HG03103 (cell line): ENCODE results near the gene SLC22A1.
"Not testable (repeated sequence)": the region's sequence is repeated elsewhere in the genome, so short reads cannot be mapped to it uniquely, and the experiment has no call there.

Experiments used
- ATAC-seq: cut with Tn5 transposase; IDR thresholded peaks from one replicate; pipeline ENCODE4 v1.9.1; 2021; ENCODE audit warnings: low read depth; ENCODE audit not compliant: unreplicated experiment

The SLC22A1 gene

DNA sequence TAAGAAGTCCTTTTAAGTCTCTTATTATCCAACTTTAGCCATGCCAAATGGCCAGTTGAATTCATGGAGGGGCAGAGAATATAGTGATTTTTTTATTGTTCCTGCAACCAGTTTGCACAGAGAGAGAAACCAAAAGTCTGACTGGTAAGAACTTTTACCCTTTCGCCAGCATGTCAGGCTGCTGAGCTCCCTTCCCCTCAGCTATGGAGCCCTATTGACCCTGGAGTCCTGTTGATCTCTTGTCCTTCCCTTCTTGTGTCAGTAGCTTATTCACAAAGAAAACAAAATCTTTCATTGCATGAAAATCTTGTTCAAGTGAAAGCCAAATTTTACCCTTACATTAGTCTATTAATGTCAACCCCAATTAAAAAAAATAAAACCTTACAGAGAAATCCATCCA is 1.5 kb upstream of the SLC22A1 start:
- no peak for ATAC-seq

DNA sequence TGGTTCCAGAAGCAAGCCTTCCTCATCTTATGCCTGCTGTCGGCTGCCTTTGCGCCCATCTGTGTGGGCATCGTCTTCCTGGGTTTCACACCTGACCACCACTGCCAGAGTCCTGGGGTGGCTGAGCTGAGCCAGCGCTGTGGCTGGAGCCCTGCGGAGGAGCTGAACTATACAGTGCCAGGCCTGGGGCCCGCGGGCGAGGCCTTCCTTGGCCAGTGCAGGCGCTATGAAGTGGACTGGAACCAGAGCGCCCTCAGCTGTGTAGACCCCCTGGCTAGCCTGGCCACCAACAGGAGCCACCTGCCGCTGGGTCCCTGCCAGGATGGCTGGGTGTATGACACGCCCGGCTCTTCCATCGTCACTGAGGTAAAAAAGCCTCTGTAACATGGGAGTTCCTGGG is 366 bp downstream of the SLC22A1 start:
- ATAC-seq: no peak

DNA sequence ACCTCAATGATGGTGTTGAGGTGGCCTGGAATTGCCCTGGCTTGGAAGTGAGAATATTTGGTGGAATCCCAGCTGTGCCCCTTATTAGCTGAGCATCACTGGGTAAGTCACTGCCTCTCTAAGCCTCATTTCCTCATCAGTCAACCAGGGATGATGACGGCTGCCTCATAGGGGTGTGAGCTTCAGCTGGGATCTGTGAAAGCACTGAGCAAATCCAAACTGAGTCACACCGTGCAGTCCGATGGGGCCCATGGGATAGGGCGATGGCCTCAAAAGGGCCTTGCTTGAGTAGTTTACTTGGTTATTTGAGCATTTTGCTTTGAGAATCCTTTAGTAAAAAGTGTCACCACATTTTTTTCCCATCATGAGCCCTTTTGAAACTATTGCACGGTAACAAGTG is 1.1 kb downstream of the SLC22A1 start:
- ATAC-seq: no peak

DNA sequence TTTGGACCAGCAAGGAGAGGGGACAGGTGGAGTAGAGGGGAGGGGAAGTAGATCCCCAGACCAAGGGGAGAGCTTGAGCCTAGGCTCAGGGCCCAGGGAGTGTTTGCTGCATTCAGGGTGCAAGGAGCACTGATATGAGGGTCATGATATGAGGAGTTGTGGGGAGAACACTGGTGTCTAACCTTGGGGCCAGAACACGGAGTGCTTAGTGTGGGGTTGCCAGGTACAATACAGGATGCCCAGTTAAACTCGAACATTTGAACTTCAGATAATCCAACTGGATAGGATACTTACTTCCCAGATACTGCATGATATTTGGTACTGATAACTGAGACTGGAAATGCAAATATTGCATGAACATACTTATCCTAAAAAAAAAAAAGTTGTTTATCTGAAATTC is 2.4 kb downstream of the SLC22A1 start:
- no peak for ATAC-seq

DNA sequence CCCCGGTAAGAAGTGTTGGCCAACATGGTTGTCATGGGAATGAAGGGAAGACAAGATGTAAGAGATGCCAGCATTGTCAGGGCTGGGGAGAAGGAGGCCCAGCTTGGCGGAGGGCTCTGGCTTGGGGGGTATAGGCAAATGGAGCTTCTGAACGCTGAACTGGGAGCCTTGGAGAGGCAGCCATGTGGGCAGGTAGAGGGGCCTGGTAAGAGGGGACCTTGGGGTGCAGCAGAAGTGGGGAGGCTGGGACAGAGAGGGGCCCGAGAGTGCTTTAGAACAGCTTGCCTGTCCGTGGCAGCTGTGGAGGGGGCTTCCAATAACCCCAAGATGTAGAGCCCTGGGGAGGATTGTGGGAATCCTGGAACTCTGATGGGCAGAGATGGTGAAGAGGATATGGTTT is 3.0 kb downstream of the SLC22A1 start:
- ATAC-seq: no peak

DNA sequence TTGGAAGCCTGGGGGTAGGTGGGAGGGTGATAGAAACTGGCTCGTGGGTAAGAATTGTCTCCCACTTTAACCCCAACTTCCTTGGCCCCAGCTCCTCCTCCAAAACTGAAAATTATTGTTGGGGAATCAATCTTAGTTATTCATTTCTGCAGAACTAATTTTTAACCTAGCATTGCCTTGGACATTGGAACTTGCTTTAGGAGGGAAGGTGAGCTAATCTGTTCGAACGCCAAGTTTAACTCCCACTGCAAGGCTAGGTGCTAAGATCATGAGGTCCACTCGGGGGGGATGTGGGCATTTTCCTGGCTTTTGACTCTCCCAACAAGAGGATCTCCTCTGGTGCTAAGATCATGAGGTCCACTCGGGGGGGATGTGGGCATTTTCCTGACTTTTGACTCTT is 3.5 kb downstream of the SLC22A1 start:
- not testable (repeated sequence) for ATAC-seq

DNA sequence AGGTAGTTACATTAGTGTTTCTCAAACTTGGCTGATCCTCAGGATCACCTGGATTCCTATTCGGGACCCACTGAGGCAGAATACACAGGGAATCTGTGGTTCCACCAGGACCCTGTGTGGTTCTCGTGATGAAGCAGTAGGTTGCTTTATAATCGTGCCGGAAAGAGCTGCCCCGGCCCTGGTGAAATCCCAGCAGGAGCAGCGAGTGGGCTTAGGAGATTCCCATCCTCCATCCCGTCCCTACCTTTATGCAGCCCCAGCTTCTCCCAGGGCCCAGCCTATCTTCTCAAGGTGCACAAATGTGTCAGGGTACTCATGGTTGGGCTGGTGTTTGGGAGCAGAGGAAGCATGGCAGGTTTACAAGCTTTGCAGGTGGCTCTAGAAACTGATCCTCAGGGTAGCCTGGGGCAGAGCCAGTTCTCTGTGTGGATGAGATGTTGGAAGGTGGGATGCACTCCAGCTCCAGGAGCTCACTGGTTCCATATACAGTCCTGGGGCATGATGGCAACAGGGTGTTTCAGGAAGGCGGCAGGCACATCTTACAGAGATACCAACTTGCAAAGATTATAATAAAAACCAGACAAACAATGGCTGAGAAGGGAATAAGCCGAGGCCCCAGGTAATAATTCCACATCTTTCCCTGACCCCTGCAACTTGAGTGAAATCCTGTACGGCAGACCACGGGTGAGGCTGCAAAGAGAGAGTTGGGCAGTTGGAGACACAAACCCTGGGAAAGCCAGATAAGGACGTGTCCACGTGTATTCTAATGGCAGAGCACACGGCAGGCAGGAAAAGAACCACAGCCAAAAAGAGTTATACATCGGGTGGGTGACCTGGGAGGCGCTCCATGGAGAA is 5.9 kb downstream of the SLC22A1 start:
- ATAC-seq: no peak

DNA sequence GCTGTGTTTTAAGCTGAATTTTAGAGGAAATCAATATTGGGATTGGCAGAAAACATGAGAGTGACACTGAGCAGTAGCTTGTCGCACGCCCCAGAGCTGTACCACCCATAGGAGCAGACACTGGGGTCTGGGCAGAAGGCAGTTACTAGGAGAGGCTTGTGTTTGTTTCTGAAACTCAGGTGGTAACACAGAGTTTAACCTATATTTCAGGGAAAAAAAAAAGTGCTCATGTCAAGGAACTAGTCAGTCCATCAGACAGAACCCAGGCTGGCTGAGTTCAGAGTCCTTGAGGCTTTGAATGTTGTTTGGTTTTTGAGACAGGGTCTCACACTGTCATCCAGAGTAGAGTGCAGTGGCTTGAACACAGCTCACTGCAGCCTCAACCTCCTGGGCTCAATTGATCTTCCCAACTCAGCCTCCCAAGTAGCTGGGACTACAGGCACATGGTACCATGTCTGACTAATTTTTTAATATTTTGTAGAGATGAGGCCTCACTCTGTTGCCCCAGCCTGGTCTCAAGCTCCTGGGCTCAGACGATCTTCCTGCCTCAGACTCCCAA is 6.6 kb downstream of the SLC22A1 start:
- no peak for ATAC-seq

DNA sequence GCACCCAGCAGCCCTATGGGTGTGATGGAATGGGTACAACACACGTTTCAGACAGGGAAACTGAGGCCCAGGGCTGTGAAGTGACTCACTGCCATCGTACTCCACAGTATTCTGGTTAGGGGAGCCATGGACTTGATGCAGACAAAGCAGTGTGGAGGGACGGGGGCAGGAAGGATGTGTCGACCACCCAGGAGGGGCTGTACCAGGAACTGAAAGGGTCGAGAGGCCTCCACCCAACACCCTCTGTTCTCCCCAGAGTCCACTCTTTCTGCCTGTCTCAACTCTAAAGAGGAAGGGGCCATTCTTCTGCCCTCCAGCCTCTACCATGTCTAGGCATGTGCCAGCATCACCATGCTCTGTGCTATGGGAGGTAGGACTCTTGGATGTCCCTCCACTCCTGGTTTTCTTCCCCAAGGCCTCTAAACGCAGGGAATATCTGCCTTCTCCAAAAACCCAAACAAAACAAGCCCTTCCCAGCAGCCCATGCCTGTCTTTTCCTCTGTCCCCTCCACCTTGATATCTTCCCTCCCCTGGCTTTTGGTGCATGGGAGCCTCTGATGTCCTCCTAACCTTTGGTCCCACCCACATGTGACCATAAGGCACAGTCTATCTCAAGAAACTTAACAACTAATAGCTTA is 7.4 kb downstream of the SLC22A1 start:
- ATAC-seq: no peak

DNA sequence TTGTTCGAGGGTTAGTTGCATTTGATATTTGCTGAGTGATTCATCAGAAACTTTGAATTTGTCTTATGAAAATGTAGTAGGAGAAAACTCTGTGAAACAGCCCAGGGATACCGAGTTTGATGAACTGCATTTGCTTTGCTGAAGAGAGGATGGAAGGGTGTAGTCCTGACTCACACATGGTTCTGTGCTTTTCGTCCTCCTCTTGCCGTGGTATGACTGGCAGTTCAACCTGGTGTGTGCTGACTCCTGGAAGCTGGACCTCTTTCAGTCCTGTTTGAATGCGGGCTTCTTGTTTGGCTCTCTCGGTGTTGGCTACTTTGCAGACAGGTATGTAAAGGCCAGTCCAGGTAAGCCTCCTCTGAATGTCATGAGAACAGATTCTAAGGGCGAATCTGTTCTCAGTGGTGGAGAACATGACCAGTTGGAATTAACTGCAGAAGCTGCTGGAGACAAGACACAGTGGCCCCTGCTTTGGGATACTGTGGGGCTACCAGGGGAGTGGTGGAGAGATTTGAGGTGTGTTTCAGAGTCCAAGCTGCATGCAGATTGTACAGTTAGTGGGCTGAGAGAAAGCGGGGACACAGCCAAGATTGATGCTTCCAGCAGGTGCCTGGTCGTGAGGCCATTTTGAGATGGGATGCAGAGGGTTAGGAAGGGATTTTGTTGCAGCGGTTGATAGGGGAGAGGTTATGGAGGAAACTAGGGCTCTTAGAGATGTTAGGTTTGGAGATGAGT is 8.4 kb downstream of the SLC22A1 start:
- no peak for ATAC-seq

DNA sequence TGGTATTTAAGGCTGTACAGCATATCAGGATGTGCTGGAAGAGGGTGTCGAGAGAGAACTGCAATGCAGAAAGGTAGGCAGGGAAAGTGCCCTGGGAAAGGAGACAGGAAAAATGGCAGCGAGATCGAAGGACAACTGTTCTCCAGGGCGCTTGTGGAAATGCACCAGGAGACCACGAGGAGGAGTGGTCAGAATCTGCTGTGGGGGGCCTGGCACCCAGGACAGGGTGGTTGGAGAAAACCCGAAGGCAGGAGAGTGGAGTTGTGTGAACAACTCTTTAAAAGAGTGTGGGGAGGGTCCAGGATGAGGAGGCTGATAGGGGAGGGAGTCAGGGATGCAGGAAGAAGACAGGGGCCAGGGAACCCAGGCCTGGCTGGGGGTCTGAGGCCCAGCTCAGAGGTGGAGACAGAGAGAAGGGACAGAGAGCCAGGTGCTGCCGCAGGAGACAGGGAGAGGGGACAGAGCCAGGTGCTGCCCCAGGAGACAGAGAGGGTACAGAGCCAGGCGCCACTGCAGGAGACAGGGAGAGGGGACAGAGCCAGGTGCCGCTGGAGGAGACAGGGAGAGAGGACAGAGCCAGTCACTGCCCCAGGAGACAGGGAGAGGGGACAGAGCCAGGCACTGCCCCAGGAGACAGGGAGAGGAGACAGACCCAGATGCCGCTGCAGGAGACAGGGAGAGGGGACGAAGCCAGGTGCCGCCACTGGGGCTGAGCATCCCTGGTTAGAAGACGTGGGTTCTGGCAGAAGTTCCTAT is 9.3 kb downstream of the SLC22A1 start:
- ATAC-seq: no peak

DNA sequence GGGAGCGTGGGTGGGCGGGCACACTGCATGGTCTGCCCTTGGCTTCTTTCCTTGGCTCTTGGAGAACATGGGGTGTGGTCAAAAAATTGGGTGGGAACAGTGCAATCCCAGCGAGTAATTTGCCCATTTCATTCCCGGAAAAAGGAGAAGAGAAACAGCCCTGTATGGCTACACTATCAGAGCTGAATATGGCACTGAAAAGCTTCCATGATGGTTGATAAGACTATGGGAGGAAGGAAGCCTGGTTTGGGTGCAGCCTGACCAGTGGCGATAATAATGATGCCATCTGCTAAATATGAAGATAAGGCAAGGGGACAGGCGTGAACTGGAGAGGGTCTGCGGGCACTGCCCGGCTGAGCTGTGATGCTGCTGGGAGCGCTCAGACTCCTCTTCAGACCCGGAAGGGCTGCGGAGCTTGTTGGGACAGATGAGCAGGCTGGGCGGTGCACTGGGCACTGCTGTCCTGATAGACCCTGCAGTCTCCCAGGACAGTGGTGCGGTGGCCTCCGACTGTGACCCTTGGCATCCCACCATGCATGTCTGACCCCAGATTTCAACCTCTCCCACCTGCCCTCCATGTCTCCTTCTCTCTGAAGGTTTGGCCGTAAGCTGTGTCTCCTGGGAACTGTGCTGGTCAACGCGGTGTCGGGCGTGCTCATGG is 10.2 kb downstream of the SLC22A1 start:
- ATAC-seq: no peak

DNA sequence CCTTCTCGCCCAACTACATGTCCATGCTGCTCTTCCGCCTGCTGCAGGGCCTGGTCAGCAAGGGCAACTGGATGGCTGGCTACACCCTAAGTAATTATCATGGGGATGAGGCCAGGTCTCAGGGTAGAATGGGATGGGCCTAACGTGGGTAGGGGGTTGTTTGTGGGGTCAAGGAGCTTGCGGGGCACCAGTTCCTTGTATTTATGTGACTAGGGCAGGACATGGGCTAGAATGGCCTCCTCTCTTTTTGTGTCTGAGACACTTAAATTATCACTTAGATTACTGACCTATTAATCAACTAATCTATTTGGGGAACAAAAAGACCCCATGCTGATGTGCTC is 10.7 kb downstream of the SLC22A1 start:
- ATAC-seq: no peak

DNA sequence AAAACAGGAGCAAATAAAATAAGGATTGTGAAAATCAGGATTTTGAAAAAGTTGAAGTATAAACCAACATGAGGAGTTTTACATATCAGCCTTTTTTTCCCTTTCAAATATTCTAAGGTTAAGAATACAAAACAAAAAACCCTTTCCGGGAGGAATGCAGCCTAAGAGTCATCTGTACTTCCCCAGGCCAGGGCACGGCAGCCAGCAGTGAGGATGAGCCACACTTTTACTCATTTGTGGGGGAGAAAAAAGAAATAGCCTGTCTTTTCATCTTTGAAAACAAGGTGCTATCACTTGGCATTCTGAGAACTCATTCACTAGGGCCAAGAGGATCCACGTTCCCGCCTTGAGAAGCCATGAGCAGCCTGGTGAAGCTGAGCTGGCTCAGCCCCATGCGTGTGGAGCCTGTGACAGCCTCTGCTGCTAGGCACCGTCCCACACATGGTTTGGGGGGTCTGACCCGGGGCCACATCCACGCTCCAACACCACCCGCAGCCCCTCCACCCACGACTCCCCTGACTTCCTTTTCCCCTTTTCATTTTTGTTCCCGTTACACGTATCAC is 11.2 kb downstream of the SLC22A1 start:
- no peak for ATAC-seq

DNA sequence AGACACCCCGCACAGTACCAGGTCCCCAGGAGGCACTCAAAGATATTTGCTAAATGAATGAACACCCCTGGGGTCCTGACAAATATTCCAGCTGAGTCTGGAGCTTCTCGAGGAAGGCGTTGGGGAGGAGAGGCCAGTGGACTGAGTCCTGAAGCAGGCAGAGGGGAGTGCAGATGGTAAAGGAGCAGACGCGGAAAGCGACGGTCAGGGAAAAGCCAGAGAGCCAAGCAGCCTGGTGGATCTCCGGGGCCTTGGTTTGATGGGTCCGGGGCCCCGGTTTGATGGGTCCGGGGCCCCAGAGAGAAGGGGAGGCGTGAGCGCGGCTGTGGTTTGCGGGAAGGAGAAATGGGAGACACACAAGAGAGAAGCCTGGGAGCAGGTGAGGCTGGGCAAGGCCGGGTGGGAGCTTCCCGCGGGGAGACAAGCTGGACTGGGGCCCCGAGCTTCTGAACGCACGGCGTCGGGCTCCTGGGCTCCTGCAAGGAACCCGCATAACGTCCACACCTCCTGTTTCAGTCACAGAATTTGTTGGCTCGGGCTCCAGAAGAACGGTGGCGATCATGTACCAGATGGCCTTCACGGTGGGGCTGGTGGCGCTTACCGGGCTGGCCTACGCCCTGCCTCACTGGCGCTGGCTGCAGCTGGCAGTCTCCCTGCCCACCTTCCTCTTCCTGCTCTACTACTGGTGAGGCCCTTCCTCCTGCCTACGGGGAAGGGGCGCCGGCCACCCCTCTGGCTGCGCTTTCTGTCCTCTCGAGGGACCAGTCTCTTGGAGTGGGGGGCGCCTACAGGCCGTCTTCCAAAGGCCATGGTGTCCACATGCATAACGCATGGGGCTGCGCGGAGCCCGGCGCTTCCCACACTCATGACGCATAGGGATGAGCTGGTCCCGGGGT is 12.1 kb downstream of the SLC22A1 start:
- ATAC-seq: no peak

DNA sequence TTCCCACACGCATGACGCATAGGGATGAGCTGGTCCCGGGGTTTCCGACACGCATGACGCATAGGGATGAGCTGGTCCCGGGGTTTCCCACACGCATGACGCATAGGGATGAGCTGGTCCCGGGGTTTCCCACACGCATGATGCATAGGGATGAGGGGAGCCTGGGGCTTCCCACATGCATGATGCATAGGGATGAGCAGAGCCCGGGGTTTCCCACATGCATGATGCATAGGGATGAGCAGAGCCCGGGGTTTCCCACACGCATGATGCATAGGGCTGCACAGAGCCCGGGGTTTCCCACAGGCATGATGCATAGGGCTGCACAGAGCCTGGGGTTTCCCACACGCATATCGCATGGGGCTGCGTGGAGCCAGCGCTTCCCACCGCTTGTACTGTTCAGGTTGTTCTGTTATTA is 12.7 kb downstream of the SLC22A1 start:
- ATAC-seq: not testable (repeated sequence)

DNA sequence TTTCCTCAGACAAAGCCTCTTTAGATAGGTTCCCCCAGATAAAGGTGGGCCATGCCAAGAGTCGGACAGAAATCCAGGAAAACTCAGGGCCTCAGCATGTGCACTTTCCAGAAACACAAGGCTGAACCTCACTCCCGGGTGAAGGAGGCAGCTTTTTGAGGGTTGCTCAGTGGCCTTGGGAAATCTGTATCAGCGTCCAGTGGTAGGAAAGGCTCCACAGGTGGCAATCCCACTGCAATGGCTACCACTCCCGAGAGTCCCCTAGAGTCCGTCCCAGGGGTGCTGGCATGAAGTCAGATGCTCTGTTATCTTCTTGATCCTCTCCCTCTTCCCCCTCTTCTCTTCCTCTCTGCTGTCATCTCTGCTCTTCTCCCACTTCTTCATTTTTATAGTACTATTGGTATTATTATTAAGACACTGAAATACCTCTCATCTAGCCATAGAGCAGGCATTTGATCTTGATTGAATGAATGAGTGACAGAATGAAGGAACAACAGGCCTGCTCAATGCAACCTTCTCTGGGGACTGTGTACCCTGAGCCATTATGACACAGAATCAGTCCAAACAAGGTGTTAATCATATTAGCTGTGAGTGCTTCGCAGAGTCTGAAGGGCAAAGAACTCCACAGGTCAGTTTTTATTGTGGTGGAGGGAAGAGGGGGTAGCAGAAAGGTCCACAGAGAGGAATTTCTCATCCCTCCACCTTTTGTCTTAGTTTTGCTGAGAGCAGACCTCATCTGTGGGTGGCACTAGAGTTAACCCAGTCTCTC is 13.3 kb downstream of the SLC22A1 start:
- ATAC-seq: no peak
